Type B pancreatic cell (in vitro differentiated cells): ENCODE data around the gene VPS35. TPM values are rescaled to one million over a fixed set of nuclear protein-coding genes. Genes with fewer than 3 reads are reported as not detected.

Experiments used
- DNase-seq: peaks from one replicate; pipeline ENCODE4 v3.0.0; 2021; ENCODE audit warnings: mixed read lengths; ENCODE audit not compliant: unreplicated experiment; ENCODE audit errors: extremely low spot score
- H3K27ac Mint-ChIP-seq: 2 replicates; pipeline ENCODE4 v1.8.0; 2021; ENCODE audit warnings: mild to moderate bottlenecking, mixed read lengths
- H3K27me3 Mint-ChIP-seq: 2 replicates; pipeline ENCODE4 v1.8.0; 2021; ENCODE audit warnings: mixed read lengths
- H3K36me3 Mint-ChIP-seq: 2 replicates; pipeline ENCODE4 v1.8.0; 2021; ENCODE audit warnings: mixed read lengths
- H3K4me1 Mint-ChIP-seq: one replicate; pipeline ENCODE4 v1.8.0; 2021; ENCODE audit warnings: mixed read lengths; ENCODE audit not compliant: unreplicated experiment
- H3K4me3 Mint-ChIP-seq: 2 replicates; pipeline ENCODE4 v1.8.0; 2021; ENCODE audit warnings: mild to moderate bottlenecking, mixed read lengths
- H3K9me3 Mint-ChIP-seq: 2 replicates; pipeline ENCODE4 v1.8.0; 2021; ENCODE audit warnings: mixed read lengths
- total RNA-seq: library from RNA; stranded (reverse); gene quantifications from 2 replicates; pipeline ENCODE4 v1.2.1, GENCODE V29; 2021; ENCODE audit warnings: low replicate concordance
- TF ChIP-seq, protein P1 (sequence below): fragments of 200-600 bp; sonication (generic); conservative IDR thresholded peaks from 2 replicates; pipeline ENCODE4 v1.5.0; 2021; ENCODE audit warnings: antibody characterized with exemption, mild to moderate bottlenecking

The VPS35 gene
- total RNA-seq, 1 donor from 2014 or later = 125 TPM

DNA sequence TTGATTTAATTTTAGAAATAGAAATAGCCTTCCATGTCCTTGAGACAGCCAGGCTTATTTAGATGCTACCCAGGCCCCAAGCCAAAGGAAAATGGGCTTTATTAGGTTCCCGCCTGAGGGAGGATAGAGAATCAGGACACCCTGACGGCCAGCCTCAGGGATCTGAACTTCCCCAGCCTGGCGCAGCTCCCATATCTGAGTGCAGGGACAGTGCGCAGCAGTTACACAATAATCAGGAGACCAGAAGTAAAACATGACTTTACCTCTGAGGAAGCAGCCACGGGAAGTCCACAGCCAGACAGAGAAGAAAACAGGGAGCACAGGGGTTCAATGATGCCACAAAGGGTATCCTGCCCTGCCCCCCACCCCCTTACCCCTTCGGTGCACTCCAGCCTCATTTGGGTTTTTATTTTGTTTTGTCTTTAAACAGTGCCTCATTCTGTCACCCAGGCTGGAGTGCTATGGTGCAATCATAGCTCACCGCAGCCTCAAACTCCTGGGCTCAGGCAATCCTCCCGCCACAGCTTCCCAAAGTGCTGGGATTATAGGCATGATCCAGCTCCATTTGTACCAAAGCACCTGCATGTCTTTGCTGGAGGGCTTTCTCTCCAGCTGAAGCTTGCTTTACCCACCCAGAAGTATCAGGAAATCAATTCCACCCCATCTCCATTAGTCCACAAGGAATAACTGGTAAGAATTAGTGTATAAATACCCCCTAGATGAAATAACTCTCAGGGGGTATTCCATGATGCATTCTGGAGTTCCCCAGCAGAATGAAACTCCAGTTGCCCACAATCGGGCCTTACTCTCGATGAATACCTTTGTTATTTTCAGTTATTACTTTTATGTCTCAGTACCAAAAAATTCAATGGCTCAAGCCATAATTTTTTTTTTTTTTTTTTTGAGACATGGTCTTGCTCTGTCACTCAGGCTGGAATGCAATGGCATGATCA is 22.4 kb upstream of the VPS35 start:
- Mint-ChIP-seq H3K9me3 (no peaks in the 10 kb centered on the region), H3K27ac (no peak overlapping the region), H3K36me3 (no peaks in the 10 kb centered on the region), H3K4me3 (no peak overlapping the region), H3K4me1 (no peaks in the 10 kb centered on the region), H3K27me3 (no peaks in the 10 kb centered on the region)
- DNase-seq = no peak
- TF ChIP-seq, protein P1, sequence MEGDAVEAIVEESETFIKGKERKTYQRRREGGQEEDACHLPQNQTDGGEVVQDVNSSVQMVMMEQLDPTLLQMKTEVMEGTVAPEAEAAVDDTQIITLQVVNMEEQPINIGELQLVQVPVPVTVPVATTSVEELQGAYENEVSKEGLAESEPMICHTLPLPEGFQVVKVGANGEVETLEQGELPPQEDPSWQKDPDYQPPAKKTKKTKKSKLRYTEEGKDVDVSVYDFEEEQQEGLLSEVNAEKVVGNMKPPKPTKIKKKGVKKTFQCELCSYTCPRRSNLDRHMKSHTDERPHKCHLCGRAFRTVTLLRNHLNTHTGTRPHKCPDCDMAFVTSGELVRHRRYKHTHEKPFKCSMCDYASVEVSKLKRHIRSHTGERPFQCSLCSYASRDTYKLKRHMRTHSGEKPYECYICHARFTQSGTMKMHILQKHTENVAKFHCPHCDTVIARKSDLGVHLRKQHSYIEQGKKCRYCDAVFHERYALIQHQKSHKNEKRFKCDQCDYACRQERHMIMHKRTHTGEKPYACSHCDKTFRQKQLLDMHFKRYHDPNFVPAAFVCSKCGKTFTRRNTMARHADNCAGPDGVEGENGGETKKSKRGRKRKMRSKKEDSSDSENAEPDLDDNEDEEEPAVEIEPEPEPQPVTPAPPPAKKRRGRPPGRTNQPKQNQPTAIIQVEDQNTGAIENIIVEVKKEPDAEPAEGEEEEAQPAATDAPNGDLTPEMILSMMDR = no peak

DNA sequence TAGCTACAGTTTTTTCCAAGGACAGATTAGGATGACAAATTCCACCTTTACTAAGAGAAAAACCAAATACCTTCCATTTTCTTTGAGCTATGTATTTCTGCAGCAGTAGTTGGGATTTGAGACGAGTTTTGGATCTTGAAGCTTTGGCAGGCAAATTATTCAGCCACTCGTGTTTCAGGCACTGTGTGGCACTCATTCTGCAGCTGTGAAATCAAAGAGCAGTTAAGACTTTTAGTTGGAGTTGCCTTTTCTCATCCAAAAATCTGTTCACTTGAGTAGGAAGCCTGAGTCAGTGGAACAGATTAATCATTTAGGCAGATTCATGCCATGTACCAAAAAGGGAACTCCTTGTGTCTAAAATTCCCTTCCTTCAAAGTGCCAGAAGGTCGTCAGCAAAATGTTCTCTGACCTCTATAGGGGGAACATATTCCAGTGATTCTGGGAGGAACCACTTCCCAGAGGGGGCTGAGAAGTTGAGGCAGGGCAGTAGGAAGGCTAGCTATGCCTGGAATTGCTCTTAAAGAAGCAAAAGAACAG is 20.6 kb upstream of the VPS35 start:
- H3K36me3 Mint-ChIP-seq = no peaks in the 10 kb centered on the region
- no peaks in the 10 kb centered on the region for H3K4me1 Mint-ChIP-seq

DNA sequence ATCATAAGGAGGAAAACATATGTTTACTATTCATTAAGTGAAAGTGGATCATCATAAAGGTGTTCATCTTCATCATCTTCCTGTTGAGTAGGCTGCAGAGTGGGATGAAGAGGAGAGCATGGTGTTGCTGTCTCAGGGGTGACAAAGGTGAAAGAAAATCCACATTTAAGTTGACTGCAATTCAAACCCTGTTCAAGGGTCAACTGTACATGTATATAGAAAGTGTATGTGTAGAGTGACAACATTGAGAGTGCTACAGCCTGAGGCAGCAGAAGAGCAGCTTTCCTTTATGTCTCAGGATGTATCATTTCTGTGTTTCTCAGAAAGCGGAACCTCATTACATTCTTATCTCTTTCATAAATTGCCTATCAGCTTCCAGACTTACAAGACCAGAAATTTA is 17.7 kb upstream of the VPS35 start:
- Mint-ChIP-seq H3K4me1 (no peaks in the 10 kb centered on the region), H3K27ac (no peak overlapping the region), H3K4me3 (no peak overlapping the region), H3K9me3 (no peaks in the 10 kb centered on the region), H3K27me3 (no peaks in the 10 kb centered on the region), H3K36me3 (peaks cover 3% of the 10 kb centered on the region)
- no peak for DNase-seq
- TF ChIP-seq, protein P1 = no peak

More for the DNA sequence above, 20.6 kb upstream of the VPS35 start:
- DNase-seq = no peak
- Mint-ChIP-seq H3K9me3 (no peaks in the 10 kb centered on the region), H3K4me3 (no peak overlapping the region), H3K27ac (no peak overlapping the region), H3K27me3 (no peaks in the 10 kb centered on the region)
- TF ChIP-seq, protein P1 = no peak

DNA sequence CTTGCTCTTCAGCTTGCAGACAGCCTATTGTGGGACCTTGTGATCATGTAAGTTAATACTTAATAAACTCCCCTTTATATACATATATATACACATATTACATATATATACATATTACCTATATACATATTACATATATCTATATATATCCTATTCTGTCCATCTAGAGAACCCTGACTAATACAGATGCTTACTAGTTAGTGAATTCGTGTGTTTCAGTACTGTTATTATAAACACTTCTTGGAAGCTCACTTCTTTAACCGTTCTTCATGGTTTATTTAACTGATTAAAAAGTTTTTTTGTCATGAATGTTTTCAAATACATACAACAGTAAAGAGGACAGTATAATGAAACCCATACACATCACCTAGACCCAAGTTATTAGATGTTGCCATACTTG is 13.1 kb upstream of the VPS35 start:
- TF ChIP-seq, protein P1 = no peak
- Mint-ChIP-seq H3K36me3 (peaks cover 5% of the 10 kb centered on the region), H3K9me3 (no peaks in the 10 kb centered on the region), H3K27me3 (no peaks in the 10 kb centered on the region), H3K4me1 (no peaks in the 10 kb centered on the region), H3K27ac (no peak overlapping the region), H3K4me3 (no peak overlapping the region)
- no peak for DNase-seq

DNA sequence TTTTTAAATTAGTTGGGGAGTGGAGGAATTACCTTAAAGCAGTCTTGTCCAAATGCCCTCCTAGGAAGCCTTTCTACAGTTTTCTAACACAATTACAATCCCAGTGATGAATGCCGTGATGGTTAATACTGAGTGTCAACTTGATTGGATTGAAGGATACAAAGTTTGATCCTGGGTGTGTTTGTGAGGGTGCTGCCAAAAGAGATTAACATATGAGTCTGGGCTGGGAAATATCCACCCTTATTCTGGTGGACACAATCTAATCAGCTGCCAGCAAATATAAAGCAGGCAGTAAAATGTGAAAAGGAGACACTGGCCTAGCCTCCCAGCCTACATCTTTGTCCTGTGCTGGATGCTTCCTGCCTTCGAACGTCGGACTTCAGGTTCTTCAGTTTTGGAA is 12.6 kb upstream of the VPS35 start:
- Mint-ChIP-seq H3K27ac (no peak overlapping the region), H3K4me3 (no peak overlapping the region), H3K4me1 (no peaks in the 10 kb centered on the region)

More for the DNA sequence above, 12.6 kb upstream of the VPS35 start:
- TF ChIP-seq, protein P1 = no peak
- Mint-ChIP-seq H3K36me3 (peaks cover 7% of the 10 kb centered on the region), H3K27me3 (no peaks in the 10 kb centered on the region), H3K9me3 (no peaks in the 10 kb centered on the region)
- DNase-seq = no peak
